ENCODE results near the gene LRCH1. TPM values are rescaled to one million over a fixed set of nuclear protein-coding genes. Genes with fewer than 3 reads are reported as not detected.

Gene LRCH1
- polyA plus RNA-seq, 1 donor (not counting 4 experiments of a cell fraction or from before 2014, with no cell fraction given): 16.2 TPM

- Histone ChIP-seq H3K4me3 (ENCODE audit: control insufficient read depth in 2 of 3, extremely low read depth in 1 of 3, insufficient read depth in 2 of 3, low read depth in 1 of 3, low read length in 3 of 3) (no peak overlapping the region), H3K4me1 (ENCODE audit: control insufficient read depth, extremely low read depth, insufficient read depth, low read length) (no peaks in the 10 kb centered on the region), H3K79me2 (ENCODE audit: control insufficient read depth, insufficient read depth, low read length) (no peaks in the 10 kb centered on the region), H3K9me1 (ENCODE audit: control insufficient read depth, extremely low read depth, insufficient read depth, low read length) (no peaks in the 10 kb centered on the region), H3K9me3 (ENCODE audit: control insufficient read depth, low read depth, low read length) (no peaks in the 10 kb centered on the region), H3K4me2 (ENCODE audit: control insufficient read depth, extremely low read depth, insufficient read depth, low read depth, low read length) (no peak overlapping the region), H3K36me3 (ENCODE audit: control insufficient read depth in 2 of 2, extremely low read depth in 1 of 2, insufficient read depth in 2 of 2, low read length in 2 of 2) (no peaks in the 10 kb centered on the region), H3K9ac (ENCODE audit: control insufficient read depth, extremely low read depth, insufficient read depth, low read length) (no peak overlapping the region), H4K20me1 (ENCODE audit: control insufficient read depth, extremely low read depth, insufficient read depth, low read length) (no peaks in the 10 kb centered on the region), H2AFZ (ENCODE audit: control insufficient read depth, low read length) (no peak overlapping the region), H3K27ac (ENCODE audit: control insufficient read depth, insufficient read depth, low read length) (no peak overlapping the region), H3K27me3 (ENCODE audit: control insufficient read depth, extremely low read depth, insufficient read depth, low read length) (peaks cover 2% of the 10 kb centered on the region)
- FAIRE-seq: no peak
- dilution Hi-C loops (cut with MboI; ENCODE audit: extremely low pct_ligation_motif_present, low sequenced_read_pairs): no loop called here
- no peak for DNase-seq (ENCODE audit: low read depth, low spot score)
- TF ChIP-seq CTCF (optimal IDR thresholded peaks at IDR 0.05 in 1 of 3, IDR thresholded peaks at IDR 0.05 in 1 of 3, conservative IDR thresholded peaks at IDR 0.05 in 1 of 3; ENCODE audit: extremely low read depth in 1 of 3, insufficient read depth in 2 of 3, low read length in 3 of 3): no peak
- no peak for TF ChIP-seq EZH2 (IDR thresholded peaks at IDR 0.05; ENCODE audit: low read length)
Observed at GRCh38 chr13:46541210-46541609, 11.8 kb upstream of the LRCH1 start.

- no peaks in the 10 kb centered on the region for H3K9me3 ChIP-seq (ENCODE audit: control insufficient read depth, low read depth, low read length)
- H3K27me3 ChIP-seq (ENCODE audit: control insufficient read depth, extremely low read depth, insufficient read depth, low read length): peaks cover 2% of the 10 kb centered on the region
- H3K27ac ChIP-seq (ENCODE audit: control insufficient read depth, insufficient read depth, low read length): no peak overlapping the region
- no peak overlapping the region for H2AFZ ChIP-seq (ENCODE audit: control insufficient read depth, low read length)
- no peaks in the 10 kb centered on the region for H3K9me1 ChIP-seq (ENCODE audit: control insufficient read depth, extremely low read depth, insufficient read depth, low read length)
- H3K4me3 ChIP-seq (ENCODE audit: control insufficient read depth in 2 of 3, extremely low read depth in 1 of 3, insufficient read depth in 2 of 3, low read depth in 1 of 3, low read length in 3 of 3): no peak overlapping the region
- TF ChIP-seq EZH2 (IDR thresholded peaks at IDR 0.05; ENCODE audit: low read length) (no peak), CTCF (optimal IDR thresholded peaks at IDR 0.05 in 1 of 3, IDR thresholded peaks at IDR 0.05 in 1 of 3, conservative IDR thresholded peaks at IDR 0.05 in 1 of 3; ENCODE audit: extremely low read depth in 1 of 3, insufficient read depth in 2 of 3, low read length in 3 of 3) (no peak)
- H3K36me3 ChIP-seq (ENCODE audit: control insufficient read depth in 2 of 2, extremely low read depth in 1 of 2, insufficient read depth in 2 of 2, low read length in 2 of 2): no peaks in the 10 kb centered on the region
- dilution Hi-C loops (cut with MboI; ENCODE audit: extremely low pct_ligation_motif_present, low sequenced_read_pairs): no loop called here
- H3K9ac ChIP-seq (ENCODE audit: control insufficient read depth, extremely low read depth, insufficient read depth, low read length): no peak overlapping the region
- no peaks in the 10 kb centered on the region for H3K79me2 ChIP-seq (ENCODE audit: control insufficient read depth, insufficient read depth, low read length)
- DNase-seq (ENCODE audit: low read depth, low spot score) (no peak), FAIRE-seq (no peak)
- H3K4me2 ChIP-seq (ENCODE audit: control insufficient read depth, extremely low read depth, insufficient read depth, low read depth, low read length): no peak overlapping the region
- no peaks in the 10 kb centered on the region for H4K20me1 ChIP-seq (ENCODE audit: control insufficient read depth, extremely low read depth, insufficient read depth, low read length)
- H3K4me1 ChIP-seq (ENCODE audit: control insufficient read depth, extremely low read depth, insufficient read depth, low read length): no peaks in the 10 kb centered on the region
Observed at GRCh38 chr13:46542833-46543232, 10.1 kb upstream of the LRCH1 start.
